GM12873 (cell line): Measurements from ENCODE around the gene POMT2.

Experiments used
- CTCF ChIP-seq: IDR thresholded peaks from 2 replicates; pipeline ENCODE4 v1.5.1; 2012; ENCODE audit warnings: low read depth, mild to moderate bottlenecking, moderate library complexity, low read length, control low read depth; ENCODE audit not compliant: insufficient read depth; ENCODE audit errors: missing control alignments

Gene POMT2

GRCh38 chr14:77246784-77247183 lies 73.9 kb downstream of the POMT2 start:
- no peak for TF ChIP-seq CTCF

GRCh38 chr14:77245820-77246219 lies 74.9 kb downstream of the POMT2 start:
- TF ChIP-seq CTCF, result peak; percentile 32

- no peak for TF ChIP-seq CTCF
Measured at GRCh38 chr14:77243853-77244252, 76.8 kb downstream of the POMT2 start.

GRCh38 chr14:77242752-77243151 lies 77.9 kb downstream of the POMT2 start:
- TF ChIP-seq CTCF, result no peak

- no peak for TF ChIP-seq CTCF
Measured at GRCh38 chr14:77241955-77242354, 78.7 kb downstream of the POMT2 start.

- no peak for TF ChIP-seq CTCF
Measured at GRCh38 chr14:77240336-77240915, 80.3 kb downstream of the POMT2 start.

GRCh38 chr14:77239412-77239811 lies 81.3 kb downstream of the POMT2 start:
- TF ChIP-seq CTCF, result no peak
